HFFc6 (cell line): Measurements from ENCODE around the gene VPS9D1. TPM values are rescaled to one million over a fixed set of nuclear protein-coding genes. Genes with fewer than 3 reads are reported as not detected.
"Not testable (repeated sequence)": the region's sequence is repeated elsewhere in the genome, so short reads cannot be mapped to it uniquely, and the experiment has no call there.

ENCODE experiments used
- DNase-seq: peaks from one replicate; pipeline ENCODE4 v3.0.0-alpha.2; 2018
- H3K27ac Mint-ChIP-seq: 2 replicates; pipeline ENCODE4 v1.8.0; 2020; ENCODE audit warnings: mild to moderate bottlenecking, mixed read lengths
- H3K27me3 Mint-ChIP-seq: 2 replicates; pipeline ENCODE4 v1.8.0; 2021; ENCODE audit warnings: mild to moderate bottlenecking, moderate library complexity, mixed read lengths; ENCODE audit not compliant: insufficient read depth
- H3K36me3 Mint-ChIP-seq: 2 replicates; pipeline ENCODE4 v1.8.0; 2021; ENCODE audit warnings: low read depth, mixed read lengths
- H3K4me1 Mint-ChIP-seq: 2 replicates; pipeline ENCODE4 v1.8.0; 2020; ENCODE audit warnings: low read depth, mixed read lengths
- H3K4me3 Mint-ChIP-seq: 2 replicates; pipeline ENCODE4 v1.8.0; 2020; ENCODE audit warnings: mild to moderate bottlenecking, moderate library complexity, mixed read lengths
- H3K9me3 Mint-ChIP-seq: 2 replicates; pipeline ENCODE4 v1.8.0; 2020; ENCODE audit warnings: mild to moderate bottlenecking, mixed read lengths
- total RNA-seq, 6 experiments: library from RNA; stranded (reverse); fragmentation: NEBNext Ultra II Directional; extraction: Animal tissue kit (Norgen Biotek cat#: 25700); gene quantifications; 2 replicates in 1 of 6; 3 replicates in 5 of 6; pipeline ENCODE4 v1.2.3, GENCODE V29; 2021
- TF ChIP-seq, protein P1 (sequence below): fragments of 200-600 bp; sonication (generic); IDR thresholded peaks from 2 replicates; pipeline ENCODE4 v1.5.0; 2021; ENCODE audit warnings: antibody characterized with exemption, mild to moderate bottlenecking

Gene VPS9D1
- total RNA-seq, 6 experiments from 2014 or later = 12.7 to 19.3 (median 16.1) TPM

DNA sequence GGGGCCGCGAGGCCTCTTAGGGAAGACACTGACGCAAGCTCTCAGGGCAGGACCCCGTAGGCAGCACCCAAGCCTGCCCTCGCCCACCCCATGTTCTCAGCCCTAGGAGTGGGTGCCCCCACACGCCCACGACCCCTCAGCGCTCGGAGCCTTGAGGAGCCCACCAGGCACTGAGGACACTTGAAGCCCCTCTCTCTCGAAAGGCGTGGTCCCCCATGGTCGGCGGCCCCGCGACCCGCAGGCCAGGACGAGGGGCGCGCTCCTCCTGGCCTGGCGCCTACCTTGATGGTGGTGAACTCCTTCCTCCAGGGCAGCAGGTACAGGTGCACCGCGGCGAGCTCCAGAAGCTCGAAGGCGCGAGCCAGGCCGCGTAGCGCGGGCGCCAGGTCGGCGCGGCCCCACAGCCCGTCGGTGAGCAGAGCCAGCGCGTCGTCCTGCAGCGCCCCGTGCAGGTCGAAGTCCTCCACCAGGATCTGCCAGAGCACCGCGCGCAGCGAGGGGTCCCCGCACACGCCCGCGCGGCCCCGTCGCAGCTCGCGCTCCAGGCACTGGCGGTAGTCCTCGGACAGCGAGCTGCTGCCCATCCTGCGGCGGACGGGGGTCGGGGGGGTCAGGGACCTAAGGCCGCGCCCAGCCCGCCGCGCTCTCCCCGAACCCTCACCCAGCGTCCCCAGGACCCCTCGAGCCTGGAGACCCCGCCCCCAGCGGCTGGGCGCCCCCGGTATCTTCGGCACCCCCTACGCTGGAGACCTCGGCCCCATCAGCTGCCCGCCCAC lies 19.9 kb downstream of the VPS9D1 start:
- H3K4me1 Mint-ChIP-seq = peaks cover 6% of the 10 kb centered on the region; the same call in 1 of the 2 replicates
- TF ChIP-seq, protein P1, sequence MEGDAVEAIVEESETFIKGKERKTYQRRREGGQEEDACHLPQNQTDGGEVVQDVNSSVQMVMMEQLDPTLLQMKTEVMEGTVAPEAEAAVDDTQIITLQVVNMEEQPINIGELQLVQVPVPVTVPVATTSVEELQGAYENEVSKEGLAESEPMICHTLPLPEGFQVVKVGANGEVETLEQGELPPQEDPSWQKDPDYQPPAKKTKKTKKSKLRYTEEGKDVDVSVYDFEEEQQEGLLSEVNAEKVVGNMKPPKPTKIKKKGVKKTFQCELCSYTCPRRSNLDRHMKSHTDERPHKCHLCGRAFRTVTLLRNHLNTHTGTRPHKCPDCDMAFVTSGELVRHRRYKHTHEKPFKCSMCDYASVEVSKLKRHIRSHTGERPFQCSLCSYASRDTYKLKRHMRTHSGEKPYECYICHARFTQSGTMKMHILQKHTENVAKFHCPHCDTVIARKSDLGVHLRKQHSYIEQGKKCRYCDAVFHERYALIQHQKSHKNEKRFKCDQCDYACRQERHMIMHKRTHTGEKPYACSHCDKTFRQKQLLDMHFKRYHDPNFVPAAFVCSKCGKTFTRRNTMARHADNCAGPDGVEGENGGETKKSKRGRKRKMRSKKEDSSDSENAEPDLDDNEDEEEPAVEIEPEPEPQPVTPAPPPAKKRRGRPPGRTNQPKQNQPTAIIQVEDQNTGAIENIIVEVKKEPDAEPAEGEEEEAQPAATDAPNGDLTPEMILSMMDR = peak; percentile 60
- no peaks in the 10 kb centered on the region for H3K9me3 Mint-ChIP-seq
- peaks cover 2% of the 10 kb centered on the region; the same call in 1 of the 2 replicates for H3K27me3 Mint-ChIP-seq
- DNase-seq = no peak
- peak overlapping the region; percentile 70 for H3K27ac Mint-ChIP-seq
- peak overlapping the region; percentile 76 for H3K4me3 Mint-ChIP-seq
- no peaks in the 10 kb centered on the region; the same call in 1 of the 2 replicates for H3K36me3 Mint-ChIP-seq

DNA sequence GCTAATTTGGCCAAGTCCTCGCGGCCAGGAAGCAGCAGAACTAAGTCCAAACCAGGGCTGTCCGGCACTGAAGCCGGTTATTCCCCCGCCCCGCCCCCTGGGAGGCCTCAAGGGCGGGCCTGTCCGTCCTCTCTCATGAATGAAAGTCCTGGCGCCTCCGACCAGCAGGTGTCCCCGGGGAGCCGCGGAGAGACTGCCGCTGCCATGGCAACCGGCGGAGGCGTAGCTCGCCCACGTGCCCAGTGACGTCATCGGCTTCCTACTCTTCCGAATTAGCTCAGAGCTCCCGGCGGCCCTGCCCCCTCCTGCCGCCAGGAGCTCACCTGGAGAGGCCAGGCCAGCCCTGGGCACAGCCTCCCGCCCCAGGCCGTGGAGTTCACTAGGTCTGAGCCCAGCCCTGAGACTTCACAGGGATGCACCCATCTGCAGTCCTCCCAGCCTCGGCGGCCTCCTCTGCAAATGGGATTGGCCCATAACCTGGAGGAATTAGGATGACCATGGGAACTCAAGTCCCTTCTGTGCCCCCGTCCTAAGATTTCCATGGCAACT lies 20.5 kb downstream of the VPS9D1 start:
- no peaks in the 10 kb centered on the region; the same call in 1 of the 2 replicates for H3K36me3 Mint-ChIP-seq
- peaks cover 2% of the 10 kb centered on the region; the same call in 1 of the 2 replicates for H3K27me3 Mint-ChIP-seq
- TF ChIP-seq, protein P1 = peak; percentile 86
- no peaks in the 10 kb centered on the region for H3K9me3 Mint-ChIP-seq
- peak overlapping the region; percentile 76 for H3K4me3 Mint-ChIP-seq
- H3K4me1 Mint-ChIP-seq = peaks cover 6% of the 10 kb centered on the region; the same call in 1 of the 2 replicates
- H3K27ac Mint-ChIP-seq = peak overlapping the region; percentile 70
- peak; percentile 98 for DNase-seq

DNA sequence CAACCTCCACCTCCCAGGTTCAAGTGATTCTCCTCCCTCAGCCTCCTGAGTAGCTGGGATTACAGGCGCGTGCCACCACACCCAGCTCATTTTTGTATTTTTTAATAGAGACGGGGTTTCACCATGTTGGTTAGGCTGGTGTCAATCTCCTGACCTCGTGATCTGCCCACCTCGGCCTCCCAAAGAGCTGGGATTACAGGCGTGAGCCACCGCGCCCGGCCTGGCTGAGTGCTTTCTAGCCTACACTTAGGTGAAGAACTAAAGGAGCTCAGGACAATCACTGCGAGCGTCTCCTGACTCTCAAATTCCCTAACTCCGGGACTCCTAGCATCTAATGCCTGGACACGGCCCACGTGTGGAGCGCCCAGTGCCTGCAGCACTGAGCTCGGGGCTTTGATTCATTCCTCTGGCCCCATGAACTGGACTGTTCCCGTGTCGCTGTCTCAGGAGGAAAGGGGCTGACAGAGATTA lies 21.0 kb downstream of the VPS9D1 start:
- H3K36me3 Mint-ChIP-seq = not testable (repeated sequence)

DNA sequence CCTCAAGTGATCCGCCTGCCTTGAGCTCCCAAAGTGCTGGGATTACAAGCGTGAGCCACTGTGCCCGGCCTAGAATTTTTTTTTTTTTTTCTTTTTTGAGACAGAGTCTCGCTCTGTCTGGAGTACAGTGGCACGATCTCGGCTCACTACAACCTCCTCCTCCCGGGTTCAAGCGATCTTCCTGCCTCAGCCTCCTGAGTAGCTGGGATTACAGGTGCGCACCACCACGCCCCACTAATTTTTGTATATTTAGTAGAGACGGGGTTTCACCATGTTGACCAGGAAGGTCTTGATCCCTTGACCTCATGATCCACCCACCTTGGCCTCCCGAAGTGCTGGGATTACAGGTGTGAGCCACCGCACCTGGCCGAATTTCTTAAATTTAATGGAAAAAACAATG lies 22.0 kb downstream of the VPS9D1 start:
- not testable (repeated sequence) for DNase-seq, H3K4me1 Mint-ChIP-seq, H3K27ac Mint-ChIP-seq, H3K36me3 Mint-ChIP-seq, H3K27me3 Mint-ChIP-seq, H3K9me3 Mint-ChIP-seq, H3K4me3 Mint-ChIP-seq

More for the DNA sequence above, 21.0 kb downstream of the VPS9D1 start:
- not testable (repeated sequence) for H3K4me1 Mint-ChIP-seq, DNase-seq, H3K9me3 Mint-ChIP-seq, H3K27me3 Mint-ChIP-seq
- Mint-ChIP-seq H3K4me3 (peak overlapping the region; percentile 76), H3K27ac (peak overlapping the region; percentile 70)

DNA sequence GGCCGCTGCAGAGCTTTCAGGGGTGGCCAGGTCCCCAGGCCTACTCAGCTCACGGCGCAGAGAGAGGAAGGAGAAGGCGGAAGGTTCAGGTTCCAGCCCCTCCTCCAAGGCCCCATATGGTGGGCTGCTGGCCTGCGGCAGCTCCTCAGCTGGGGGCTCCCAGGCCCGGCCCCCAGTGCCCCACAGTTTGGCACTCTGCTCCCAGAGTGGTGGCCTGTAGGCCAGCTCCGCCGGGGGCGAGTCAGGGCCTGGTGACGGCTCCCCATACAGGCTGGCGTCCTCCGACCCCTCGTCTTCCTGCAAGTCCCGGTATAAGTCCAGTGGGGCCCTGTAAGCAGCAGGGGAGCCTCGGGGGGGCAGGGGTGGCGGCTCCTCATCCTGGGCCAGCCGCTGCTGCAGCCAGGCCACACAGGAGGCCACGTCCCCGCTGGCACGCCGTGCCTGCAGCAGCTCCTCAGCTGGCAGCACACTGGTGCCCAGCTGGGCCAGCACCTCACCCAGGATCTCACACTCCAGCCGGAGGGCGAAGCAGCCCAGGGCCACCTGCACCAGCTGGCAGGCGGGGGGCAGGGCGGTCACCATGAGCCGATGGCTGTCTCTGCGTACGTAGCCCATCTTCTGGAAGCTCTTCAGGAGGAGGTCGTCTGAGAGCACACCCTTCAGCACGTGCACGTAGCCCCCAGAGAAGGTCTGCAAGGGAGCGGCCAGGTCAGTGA lies 22.9 kb downstream of the VPS9D1 start:
- Mint-ChIP-seq H3K27ac (no peak overlapping the region), H3K27me3 (no peaks in the 10 kb centered on the region; the same call in none of the 2 replicates), H3K4me1 (peaks cover 6% of the 10 kb centered on the region; the same call in 1 of the 2 replicates), H3K9me3 (no peaks in the 10 kb centered on the region), H3K36me3 (no peaks in the 10 kb centered on the region; the same call in 1 of the 2 replicates), H3K4me3 (no peak overlapping the region)
- TF ChIP-seq, protein P1 = no peak
- no peak for DNase-seq

DNA sequence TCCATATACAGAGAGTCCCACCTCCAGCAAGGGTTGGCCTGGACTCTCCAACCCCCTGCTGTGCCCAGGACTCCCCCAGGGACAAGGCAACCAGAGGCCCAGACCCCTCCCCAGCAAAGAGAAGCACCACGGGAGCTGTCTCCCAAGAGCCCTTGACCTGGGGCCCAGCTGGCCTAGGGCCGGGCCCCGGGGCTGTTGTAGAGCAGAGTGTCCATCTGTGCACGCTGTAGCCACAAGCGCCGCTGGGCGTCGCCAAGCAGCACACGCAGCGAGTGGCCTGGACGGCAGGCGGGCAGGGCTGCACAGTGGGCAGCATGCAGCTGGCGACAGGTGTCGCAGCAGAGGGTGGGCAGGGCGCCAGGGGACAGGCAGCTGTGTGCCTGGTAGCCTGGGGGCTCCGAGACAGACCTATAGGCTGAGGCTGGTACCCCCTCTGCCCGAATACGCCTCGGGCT lies 23.5 kb downstream of the VPS9D1 start:
- TF ChIP-seq, protein P1 = no peak
- no peaks in the 10 kb centered on the region; the same call in 1 of the 2 replicates for H3K36me3 Mint-ChIP-seq
- H3K27me3 Mint-ChIP-seq = no peaks in the 10 kb centered on the region; the same call in none of the 2 replicates
- no peaks in the 10 kb centered on the region for H3K9me3 Mint-ChIP-seq
- DNase-seq = no peak
- H3K4me1 Mint-ChIP-seq = peaks cover 6% of the 10 kb centered on the region; the same call in 1 of the 2 replicates
- no peak overlapping the region for H3K27ac Mint-ChIP-seq
- no peak overlapping the region for H3K4me3 Mint-ChIP-seq
